GM18502 (cell line): ENCODE measurements around the gene DEAF1.

Experiments
- ATAC-seq: cut with Tn5 transposase; IDR thresholded peaks from one replicate; pipeline ENCODE4 v1.9.1; 2021; ENCODE audit warnings: mild to moderate bottlenecking; ENCODE audit not compliant: unreplicated experiment, poor library complexity

Gene DEAF1

GRCh38 chr11:615504-616319 is 79.3 kb downstream of the DEAF1 start, which contains the start of gene IRF7:
Gene IRF7 (minus strand): TSS chr11:615950. CDS start chr11:615364, 586 bp downstream.
- ATAC-seq, result peak; percentile 80

- ATAC-seq, result no peak
These were observed 80.2 kb downstream of the DEAF1 start for GRCh38 chr11:614623-615503.

- ATAC-seq, result no peak
These were observed 80.9 kb downstream of the DEAF1 start for GRCh38 chr11:614021-614622.

GRCh38 chr11:613369-613968 is 81.6 kb downstream of the DEAF1 start:
- no peak for ATAC-seq

GRCh38 chr11:612961-613300 is 82.1 kb downstream of the DEAF1 start:
- no peak for ATAC-seq

GRCh38 chr11:612201-612960 is 82.6 kb downstream of the DEAF1 start:
- no peak for ATAC-seq

DNA sequence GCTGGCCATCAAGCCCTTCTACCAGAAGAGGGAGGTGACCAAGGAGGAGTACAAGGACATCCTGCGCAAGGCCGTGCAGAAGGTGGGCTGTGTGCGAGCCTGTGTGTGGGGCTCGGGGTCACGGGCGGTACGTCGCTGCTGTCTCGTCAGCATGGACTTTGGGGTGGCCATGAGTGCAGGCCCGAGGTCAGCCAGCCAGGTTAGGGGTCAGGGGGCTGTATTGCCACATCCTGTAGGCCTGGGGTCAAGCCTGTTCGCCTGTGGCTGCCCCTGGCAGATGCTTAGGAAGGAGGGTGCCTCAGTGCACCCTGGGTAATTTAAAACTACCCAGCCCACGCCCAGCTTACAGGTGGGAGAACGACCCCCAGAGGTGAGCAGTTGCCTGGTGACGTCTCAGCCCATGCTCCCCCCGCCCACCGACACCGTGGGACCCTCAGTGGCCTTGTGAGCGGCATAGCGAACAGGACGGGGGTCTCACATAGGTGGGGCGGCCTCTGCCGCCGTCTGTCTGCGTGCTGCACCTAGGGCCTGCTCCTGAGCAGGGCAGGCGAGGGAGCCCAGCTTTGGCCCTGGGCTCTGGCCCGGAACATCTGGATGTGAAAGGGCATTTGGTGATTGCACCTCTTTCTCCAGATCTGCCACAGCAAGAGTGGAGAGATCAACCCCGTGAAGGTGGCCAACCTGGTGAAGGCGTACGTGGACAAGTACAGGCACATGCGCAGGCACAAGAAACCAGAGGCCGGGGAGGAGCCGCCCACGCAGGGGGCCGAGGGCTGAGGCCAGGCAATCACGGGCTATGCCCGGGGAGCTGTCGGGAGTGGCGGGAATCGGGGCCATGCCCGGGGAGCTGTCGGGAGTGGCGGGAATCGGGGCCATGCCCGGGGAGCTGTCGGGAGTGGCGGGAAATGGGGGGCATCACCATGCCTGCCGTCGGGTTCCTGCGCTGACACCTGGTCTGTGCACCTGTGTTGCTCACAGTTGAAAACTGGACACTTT is 83.7 kb downstream of the DEAF1 start:
- ATAC-seq, result no peak

DNA sequence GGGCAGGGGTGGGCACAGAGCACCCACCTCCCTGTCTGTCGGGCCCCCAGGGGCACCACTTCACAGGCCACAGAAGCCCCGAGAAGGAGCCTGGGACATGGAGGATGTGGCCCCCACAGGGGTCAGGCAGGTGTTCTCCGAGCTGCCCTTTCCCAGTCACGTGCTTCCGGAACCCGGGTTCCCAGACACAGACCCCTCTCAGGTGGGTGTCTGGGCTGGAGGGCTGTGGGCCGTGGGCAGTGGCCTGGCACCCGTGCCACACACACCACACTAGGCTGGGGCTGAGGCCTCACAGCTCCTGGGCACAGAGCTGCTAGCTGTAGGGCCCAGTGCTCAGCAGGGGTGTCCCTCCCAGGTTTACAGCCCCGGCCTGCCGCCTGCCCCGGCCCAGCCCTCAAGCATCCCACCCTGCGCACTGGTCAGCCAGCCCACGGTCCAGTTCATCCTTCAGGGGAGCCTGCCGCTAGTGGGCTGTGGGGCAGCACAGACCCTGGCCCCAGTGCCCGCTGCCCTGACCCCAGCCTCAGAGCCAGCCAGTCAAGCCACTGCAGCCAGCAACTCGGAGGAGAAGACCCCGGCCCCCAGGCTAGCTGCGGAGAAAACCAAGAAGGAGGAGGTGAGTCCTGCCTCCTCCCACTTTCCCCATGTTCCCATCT is 84.7 kb downstream of the DEAF1 start:
- no peak for ATAC-seq

DNA sequence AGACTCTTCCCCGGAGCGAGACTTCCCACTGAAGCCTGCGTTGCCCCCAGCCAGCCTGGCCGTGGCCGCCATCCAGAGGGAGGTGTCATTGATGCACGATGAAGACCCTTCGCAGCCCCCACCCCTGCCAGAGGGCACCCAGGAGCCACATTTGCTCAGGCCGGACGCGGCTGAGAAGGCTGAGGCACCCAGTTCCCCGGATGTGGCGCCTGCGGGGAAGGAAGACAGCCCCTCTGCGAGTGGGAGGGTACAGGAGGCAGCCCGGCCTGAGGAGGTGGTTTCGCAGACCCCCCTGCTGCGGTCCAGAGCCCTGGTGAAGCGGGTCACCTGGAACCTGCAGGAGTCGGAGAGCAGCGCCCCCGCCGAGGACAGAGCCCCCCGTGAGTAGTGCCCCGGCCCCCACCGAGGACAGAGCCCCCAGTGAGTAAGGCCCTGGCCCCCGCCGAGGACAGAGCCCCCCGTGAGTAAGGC is 85.6 kb downstream of the DEAF1 start:
- no peak for ATAC-seq

GRCh38 chr11:608791-609251 is 86.2 kb downstream of the DEAF1 start:
- ATAC-seq, result no peak

DNA sequence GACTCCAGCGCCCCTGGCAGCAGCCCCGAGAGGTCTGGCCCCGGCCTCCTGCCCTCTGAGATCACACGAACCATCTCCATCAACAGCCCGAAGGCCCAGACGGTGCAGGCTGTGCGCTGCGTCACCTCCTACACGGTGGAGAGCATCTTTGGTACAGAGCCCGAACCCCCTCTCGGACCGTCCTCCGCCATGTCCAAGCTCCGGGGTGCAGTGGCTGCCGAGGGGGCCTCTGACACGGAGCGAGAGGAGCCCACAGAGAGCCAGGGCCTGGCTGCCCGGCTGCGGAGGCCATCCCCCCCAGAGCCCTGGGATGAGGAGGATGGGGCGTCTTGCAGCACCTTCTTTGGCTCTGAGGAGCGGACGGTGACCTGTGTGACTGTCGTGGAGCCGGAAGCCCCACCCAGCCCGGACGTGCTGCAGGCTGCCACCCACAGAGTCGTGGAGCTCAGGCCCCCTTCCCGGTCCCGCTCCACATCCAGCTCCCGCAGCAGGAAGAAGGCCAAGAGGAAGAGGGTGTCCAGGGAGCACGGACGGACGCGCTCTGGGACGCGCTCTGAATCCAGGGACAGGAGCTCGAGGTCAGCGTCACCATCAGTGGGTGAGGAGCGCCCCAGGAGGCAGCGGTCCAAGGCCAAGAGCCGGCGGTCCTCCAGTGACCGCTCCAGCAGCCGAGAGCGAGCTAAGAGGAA is 86.9 kb downstream of the DEAF1 start:
- ATAC-seq, result no peak

GRCh38 chr11:607020-607780 is 87.8 kb downstream of the DEAF1 start:
- ATAC-seq, result no peak

GRCh38 chr11:606245-606644 is 88.8 kb downstream of the DEAF1 start:
- no peak for ATAC-seq

DNA sequence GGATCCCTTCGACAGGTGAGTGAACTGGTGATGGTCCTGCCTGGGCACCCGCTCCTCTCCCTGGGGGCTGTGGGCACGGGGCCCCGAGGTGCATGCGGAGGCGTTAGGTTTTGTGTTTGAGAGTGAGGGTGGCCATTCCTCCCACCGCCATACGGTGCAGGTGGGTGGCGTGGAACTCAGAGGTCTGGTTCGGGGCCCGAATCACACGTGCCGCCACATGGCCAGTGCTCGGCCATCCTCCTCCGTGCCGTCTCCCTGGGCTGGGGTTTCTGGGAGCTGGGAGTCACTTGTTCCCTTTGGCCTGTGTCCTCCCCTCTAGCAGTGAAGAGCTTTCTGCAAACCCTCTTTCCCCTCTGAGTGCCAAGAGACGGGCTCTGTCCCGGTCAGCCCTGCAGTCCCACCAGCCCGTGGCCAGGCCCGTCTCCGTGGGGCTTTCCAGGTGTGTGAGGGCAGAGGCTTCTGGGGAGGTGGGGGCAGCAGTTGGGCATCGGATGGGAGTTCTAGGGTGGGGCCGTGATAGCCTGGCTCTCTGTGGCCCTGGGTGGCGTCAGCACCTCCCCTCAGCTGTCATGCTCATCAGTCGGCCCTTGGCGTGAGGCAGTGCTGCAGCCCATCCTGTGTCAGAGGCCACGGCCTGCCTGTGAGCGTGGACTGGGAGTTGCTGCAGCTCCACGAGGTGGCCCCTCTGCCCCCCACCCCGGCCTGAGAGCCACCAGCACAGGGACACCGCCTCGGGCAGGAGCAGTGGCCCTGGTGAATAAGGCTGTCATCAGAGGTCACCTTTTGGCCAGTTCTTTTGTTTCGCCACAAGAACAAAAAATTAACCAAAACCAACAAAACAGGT is 89.5 kb downstream of the DEAF1 start:
- no peak for ATAC-seq

GRCh38 chr11:603154-603553 is 91.9 kb downstream of the DEAF1 start:
- ATAC-seq, result no peak
